Effector CD4-positive, alpha-beta T cell (primary cell): ENCODE data around the gene C1QTNF1.

Experiments used
- DNase-seq: peaks from one replicate; pipeline ENCODE4 v3.0.0-alpha.2; 2020

C1QTNF1 gene

DNA sequence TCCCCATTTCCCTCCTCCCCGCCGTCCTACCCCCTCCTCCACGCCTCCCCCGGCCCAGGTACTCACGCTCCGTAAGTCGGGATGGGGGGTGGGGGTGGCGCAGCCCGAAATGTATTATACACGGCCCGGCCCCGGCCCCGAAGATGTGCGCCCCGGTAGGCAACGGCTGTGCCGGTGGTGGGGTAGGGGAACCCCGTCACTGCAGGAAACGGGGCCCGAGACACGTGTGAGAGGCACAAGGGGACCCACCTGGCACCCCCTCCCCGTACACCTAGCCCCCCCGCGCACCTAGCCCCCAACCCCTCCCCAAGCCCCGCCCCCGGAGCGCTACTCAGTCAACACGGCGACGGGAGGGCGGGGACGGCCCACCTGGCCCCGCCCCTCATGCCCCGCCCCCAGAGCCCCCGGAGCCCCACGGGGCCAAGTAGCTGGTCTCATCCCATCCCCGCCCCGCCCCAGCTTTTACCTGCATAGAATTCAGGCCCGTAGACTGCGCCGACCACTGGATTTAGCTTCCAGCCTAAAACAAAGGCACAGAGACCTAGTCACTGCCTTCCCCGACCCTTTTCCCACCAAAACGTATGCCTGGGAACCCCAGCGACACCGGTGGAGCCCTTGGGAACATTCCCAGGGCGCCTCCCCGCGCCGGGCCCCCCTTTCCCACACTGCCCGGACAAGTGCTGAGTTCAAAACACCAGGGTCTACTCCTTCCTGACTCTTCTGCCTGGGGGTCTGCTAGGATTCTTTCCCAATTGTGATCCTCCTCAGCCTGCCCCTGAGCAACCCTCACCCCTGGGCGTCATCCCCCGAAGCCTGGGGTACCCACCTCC lies 73.5 kb downstream of the C1QTNF1 start:
- no peak for DNase-seq

GRCh38 chr17:79098282-79098867 lies 74.4 kb downstream of the C1QTNF1 start:
- no peak for DNase-seq
